ENCODE measurements around the gene ARHGAP30.
"Not testable (repeated sequence)": the region's sequence is repeated elsewhere in the genome, so short reads cannot be mapped to it uniquely, and the experiment has no call there.

The ARHGAP30 gene

DNA sequence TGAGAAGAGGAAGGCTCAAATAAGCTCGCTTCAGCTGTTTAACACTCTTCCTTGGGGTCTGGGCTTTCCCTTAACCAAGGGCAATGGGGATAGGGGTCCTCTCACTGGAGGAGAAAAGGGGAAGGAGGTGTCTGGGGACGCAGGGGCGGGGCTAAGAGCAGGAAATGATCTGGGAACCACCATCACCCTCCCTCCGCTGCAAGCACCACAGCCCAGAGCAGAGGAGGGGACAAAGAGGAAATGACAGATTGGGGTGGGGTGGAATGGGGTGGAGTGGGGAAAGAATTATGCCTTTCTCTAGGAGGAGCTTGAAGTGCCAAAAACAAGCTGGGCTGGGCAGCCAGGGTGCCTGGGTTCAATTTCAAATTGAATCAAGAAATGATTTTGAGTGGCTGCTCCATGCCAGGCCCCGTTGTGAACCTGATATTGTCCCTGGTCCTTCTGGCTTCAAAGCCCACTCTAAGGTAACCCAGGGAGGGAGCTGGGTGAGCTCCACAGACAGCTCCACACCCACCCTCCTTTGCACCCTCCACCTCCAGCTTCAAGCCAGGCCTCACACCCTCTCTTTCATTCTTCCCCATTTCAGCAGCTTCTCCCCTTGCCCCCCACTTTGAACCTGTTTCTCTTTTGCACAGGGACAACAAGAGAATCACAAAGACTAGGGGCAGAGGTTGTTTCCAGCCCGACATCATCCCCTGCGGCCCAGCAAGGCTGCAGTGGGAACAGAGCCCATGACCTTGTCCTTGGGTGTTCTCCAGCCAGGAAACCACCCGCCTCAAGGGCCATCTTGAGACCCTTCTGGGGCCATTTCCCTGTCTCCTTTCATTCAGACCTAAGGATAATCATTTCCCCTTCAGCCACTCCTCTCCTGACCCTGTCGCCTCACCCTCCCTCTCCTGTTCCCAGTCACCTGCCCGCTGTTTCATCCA, 1.1 kb downstream of the ARHGAP30 start:
- DNase-seq = no peak

DNA sequence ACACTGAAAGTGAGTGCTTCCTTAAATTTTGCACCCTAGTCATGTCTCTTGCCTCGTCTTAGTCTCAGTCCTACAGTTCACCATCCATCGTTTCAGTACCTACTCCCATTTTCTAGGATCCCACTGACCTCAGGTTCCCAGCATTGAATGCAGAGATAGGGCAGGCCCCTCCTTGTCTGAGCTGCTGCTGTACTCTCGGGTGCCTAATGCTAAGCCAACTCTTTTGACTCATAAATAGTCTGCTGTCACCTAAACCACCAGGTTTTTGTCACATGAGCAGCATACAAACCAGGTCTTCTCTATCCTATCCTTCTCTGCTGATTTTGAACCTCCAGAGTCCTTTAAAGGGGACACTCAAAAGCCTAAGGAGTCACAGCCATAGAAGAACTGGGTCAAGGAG, 3.0 kb downstream of the ARHGAP30 start:
- DNase-seq = no peak

DNA sequence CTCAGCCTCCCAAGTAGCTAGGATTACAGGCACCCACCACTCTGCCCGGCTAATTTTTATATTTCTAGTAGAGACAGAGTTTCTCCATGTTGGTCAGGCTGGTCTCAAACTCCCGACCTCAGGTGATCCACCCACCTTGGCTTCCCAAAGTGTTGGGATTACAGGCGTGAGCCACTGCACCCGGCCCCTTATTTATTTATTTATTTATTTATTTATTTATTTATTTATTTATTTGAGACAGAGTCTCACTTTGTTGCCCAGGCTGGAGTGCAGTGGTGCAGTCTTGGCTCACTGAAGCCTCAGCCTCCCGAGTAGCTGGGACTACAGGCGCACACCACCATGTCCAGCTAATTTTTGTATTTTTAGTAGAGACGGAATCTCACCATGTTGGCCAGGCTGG, 4.0 kb downstream of the ARHGAP30 start:
- DNase-seq = not testable (repeated sequence)

DNA sequence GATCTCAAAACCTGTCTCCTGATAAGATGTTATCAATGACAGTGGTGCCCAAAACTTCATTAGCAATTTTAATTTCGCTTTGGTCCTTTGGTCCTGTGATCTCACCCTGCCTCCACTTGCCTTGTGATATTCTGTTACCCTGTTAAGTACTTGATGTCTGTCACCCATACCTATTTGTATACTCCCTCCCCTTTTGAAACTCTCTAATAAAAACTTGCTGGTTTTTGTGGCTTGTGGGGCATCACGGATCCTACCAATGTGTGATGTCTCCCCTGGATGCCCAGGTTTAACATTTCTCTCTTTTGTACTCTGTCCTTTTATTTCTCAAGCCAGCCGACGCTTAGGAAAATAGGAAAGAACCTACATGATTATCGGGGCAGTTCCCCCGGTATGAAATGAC, 5.8 kb downstream of the ARHGAP30 start:
- DNase-seq = not testable (repeated sequence)

DNA sequence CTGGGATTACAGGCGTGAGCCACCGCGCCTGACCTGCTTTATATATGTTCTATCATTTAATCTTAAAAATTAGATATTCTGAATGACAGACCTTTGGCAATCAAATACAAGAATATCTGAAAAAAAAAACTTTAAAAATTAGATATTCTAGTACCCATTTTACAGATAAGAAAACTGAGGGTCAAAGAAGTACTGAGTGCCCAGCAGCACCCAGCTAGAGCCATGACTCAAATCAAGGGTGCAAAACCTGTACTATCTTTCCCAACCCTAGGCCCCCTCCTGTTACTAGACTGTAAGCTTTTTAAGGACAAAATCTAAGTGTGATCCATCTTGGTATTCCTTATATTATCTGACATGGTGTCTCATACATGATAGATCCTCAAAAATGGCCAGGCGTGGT, 8.3 kb downstream of the ARHGAP30 start:
- no peak for DNase-seq

DNA sequence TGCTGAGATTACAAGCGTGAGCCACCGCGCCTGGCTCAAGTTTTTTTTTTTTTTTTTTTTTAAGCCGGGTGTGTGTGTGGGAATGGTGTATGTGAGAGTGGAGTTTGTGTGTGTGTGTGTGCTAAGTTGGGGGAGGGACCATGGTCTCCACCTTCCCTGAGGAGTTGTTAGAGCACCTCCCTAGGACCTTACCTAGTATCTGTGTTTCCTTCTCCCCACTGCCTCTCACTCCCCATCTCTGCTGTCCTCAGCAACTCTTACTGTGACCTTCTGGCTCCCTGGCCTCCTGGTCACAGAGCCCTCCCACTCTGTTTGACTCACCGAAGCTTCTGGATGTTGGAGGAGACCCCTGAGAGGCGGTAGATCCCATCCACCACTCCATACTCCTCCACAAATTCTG, 10.4 kb downstream of the ARHGAP30 start:
- no peak for DNase-seq

DNA sequence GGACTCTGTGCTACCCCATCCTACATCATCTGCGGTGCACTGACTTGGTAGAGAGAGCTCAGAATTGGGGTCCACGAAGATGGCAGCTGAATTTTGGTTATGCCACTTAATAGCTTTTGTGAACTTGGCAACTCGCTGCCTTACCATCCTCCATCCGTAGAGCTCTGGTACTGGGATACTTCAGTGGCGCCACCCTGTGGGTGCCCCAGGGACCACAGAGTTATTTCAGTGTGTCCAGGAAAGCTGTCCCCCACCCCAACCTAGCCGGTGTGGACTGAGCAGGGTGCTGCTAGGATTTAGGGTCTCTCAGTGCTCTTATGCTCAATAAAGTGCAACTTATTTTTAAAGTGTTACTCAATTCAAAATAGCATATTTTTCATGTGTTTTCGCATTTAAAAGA, 14.9 kb downstream of the ARHGAP30 start:
- DNase-seq = no peak

DNA sequence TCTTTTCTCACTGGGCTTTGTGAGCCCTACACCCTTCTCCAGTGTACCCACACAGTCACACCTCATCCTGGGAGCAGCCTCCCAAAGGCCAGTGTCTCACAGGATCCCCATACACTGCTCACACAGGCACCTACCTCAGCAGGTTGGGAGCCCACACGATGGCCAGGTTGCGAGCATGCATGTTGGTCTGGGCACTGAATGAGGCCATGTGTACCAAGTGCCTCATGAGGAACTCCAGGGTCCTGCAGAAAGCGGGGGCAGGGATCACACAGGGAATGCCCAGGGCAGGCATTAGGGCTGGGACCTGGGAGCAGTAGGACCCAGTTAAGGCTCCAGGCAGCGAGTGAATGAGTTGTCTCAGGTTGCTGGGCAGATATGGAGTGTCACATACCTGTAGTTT, 15.5 kb downstream of the ARHGAP30 start:
- no peak for DNase-seq

DNA sequence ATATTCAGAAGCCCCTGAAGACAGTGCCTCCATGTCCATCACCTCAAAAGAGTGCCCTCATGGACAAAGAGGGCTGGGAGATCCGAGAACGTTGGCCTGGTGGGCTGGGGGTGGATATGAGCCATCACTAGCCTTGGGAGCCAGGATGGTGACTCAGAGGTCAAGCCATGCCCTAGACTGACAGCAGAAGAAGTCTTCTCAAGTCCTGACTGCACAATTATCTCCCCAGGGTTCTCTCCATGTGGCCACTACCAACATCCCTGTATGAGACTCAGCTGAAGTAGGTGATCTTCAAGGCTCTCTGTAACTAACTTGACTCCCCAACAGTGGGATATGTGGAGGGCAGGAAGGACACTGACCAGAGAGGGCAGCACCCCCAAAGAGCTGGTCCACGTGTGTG, 16.8 kb downstream of the ARHGAP30 start:
- no peak for DNase-seq

DNA sequence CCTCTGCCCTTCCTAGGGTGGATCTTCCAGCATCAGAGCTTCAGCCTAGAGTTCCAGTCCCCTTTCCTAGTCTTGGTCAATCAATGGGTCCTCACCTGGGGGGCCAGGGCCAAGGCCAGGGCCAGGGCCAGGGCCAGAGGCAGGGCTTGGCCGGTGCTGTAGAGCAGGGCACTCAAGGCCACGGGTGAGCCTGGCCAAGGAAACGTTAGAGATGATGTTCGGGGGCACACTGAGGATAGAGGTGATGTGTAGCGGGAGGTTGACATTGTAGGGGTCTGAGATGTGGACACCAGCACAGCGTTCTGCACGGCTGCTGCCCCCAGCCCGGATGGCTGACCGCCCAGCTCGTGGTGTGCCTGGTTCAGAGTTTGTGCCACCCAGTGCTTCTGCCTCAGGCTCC, 18.5 kb downstream of the ARHGAP30 start:
- DNase-seq = no peak

DNA sequence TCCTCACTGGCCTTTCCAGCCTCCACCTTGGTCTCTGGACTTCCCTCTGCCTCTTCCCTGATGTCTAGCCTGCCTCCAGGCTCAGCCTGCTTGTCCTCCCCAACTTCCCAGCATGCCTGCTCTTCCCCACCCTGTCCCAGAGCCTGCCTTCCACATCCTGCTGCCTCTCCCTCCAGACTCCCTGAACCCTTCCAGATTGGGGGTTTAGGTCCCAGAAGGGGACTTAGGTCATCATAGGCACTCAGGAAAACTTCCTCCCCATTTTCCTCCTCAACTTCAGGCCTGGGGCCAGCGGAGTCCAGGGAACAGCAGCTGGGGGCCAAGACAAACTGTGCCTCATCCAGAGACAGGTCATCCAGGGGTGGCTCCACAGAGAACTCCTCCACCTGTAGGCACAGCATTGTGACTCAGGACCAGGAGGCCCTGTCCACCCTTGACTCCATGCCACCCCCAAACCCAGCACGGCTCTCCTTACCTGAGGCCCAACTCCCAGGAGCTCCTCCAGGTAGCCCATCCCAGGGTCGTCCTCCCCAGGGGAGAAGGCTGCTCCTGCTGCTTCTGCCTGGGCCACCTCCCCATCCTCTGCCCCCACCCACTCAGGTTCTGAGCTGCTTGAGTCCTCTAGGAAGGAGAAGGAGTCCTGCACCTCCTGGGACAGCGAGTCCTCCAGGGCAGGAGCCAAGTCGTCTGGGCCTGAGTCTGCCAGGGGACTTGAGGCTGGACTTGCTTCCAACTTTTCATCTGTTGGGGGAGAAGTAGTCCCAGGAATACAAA, 20.6 kb downstream of the ARHGAP30 start:
- no peak for DNase-seq

DNA sequence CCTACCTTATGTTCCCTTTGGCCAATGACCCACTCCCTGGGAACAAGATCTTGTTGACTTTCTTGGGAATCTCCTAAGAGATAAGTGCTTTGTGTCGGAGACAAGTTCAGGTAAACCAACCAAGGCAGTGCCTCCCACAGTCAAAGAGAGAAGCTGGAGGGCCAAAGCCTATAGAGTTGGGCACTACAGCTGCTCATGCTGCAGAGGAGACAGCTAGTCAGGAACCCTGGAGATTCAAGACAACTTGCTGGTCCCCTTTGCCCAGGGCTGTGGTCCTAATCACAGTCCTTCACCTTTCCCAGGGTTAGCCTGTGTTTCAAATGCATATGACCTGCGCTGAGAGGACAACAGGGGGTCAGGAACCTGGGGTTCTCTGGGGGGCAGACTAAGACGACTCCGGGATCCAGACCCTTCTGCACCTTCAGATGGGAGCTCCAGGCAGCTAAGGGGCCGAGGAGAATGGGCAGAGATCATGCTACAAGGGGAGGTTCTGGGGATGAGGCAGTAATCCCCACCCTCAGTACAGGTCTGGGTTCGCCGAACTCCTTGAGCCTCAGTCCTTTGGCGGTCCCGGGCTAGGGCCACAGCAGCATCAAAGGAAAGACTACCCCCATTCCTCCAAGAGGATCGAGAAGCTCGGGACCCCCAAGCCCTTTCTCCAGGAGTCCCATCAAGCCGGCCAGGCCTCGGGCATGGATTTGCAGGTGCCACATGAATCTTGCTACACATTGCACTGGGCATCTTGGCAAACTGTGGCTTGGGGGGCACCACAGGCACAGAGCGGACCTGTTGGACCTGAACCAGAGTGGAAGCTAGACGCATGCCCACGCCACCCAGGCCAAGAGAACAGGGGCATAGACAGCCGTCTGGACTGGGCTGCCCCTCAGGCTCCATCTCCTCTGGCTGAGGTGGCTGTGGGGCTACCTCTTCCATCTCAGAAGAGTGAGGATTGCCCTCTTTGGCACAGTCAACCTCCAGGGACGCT, 22.0 kb downstream of the ARHGAP30 start:
- no peak for DNase-seq

DNA sequence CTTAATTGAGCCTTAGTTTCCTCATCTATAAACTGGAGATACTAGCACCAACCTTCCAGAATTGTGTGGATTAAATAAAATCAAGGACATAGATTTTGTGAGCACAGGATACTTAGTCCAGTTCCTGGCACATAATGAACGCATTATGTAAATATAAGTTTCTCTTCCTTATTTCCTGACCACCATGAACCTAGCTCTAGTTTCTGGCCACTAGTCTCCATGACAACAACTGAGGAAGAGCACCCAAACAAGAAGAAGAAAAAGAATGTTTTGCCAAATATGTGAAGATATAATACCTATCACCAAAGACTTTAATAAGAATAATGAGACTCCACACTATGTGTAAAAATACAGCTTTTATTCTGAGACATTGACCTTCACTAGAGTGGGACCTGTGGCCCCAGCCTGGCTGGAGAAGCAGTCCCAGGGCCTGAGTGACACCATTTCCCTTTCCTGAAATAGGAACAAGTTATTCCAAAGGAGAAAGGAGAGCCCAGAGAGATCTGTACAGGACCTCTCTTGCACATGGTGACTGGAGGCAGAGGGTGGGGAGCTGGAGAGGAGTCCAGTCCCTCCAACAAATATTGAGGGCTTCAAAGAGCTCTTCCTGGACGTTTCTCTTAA, 23.0 kb downstream of the ARHGAP30 start:
- DNase-seq = no peak

DNA sequence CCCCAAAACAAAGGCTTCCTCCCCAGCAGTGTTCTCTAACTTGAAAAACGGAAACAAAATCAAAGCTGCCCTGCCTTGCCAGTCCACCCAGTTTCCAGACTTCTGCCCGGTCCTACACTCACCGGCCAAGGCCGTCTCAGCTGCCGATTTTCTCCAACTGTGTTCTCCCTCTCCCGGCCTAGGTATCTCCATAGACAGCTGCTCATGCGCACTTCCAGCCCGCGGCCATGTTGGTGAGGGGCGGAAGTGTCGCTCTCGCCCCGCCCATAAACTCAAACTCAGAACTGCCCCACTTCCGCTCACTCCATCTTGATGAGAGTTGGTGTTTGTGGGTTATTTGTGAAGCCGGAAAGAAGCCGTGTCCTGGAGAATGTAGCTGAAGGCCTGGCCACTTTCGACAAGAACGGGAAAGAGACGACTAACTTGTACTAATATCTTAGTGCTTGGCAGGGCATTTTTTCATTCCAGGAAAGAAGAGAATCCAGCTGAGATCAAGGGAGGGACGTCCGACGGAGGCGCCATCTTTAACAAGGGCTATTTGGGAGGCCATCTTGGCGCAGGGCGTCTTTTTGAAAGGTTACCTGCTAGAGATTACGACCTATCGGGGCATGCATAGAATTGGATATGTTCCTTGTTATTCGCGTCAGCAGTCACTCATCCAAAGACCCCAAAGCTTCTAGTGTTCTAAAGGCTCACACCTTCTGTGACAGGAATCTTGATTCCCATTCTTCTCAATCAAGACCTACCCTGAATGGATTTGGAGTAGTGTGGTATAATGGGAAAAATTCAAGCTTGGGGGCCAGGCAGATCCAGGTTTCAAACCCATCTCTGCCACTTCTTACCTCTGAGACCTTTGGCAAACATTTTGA, 23.7 kb downstream of the ARHGAP30 start, which contains the start of gene USF1:
TSS of gene USF1 (minus strand) at position 242 of the 869 bp plus-strand sequence. CDS start 2,702 bp downstream, outside the sequence.
- DNase-seq = peak; percentile 100

DNA sequence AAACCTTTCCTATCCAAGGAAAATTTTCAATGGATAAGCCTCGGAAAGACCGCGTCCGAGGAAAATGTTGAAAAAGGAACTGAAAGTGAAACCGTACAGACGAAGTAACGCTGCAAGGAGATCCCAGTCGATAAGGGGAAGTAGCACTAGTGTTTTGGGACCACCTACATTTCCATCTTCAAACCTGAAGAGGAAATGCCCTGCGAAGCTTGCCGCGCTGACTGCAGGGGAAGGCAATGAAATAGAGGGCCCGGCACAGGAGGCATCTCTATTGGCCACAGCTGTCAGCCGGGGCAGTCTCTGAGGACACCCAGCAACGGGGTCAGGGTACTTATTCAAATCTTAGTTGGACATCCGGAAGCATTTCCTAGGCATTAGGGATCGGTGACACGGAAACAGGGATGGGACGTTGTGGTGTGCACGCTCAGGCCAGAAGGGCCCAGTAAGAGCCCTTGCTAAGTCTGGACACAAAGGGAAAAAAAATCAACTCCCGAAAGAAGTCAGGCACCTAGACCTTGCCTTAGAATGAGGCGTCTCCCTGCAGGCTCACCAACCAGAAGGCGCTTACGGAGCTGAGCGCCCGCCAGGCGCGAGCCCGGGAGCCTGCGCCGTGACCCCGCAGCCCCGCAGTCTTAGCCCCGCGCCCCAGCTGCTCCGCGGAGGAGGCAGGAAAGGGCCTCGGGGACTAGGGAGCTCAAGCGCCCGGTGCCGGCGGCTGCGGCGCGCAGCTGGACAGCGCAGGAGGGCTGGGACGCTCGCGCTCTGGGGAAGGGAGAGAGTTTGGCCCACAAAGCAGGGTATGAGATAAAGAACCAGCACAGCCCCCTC, 24.6 kb downstream of the ARHGAP30 start:
- DNase-seq = no peak

DNA sequence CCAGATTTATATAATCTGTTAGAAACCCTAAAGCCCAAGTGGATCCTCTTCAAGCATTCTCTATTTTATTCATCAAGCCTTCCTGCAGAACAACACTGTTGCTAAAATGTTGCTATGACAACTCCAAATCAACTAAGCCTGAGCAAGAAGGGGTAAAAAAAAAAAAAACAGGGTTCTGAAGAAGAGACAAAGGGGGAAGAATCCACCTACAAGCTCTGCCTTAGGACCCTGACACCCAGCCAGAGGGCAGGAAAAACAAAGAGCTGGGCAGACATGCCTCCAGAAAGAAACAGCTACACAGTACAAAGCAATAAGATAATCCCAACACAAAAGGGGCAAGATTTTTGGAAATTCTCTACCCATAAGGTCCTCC, 25.2 kb downstream of the ARHGAP30 start:
- DNase-seq = no peak

DNA sequence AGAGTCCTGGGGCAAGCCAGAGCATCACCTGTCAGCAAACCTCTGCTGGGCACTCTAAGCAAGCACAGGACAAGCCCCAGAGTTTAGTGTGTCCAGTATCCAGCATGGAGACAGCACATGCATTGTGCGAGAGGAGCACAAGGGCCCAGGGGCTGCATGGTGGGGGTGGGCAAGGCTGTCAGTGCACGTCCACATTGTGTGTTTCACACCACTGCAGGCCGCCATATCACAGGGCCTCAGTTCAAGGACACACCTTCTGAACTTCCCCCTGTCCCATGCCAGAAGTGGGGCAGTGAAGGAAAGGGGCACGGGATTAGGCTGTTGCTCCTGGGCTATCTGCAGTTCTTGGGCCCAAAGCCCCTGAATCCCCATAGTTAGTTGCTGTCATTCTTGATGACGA, 30.1 kb downstream of the ARHGAP30 start:
- DNase-seq = no peak

DNA sequence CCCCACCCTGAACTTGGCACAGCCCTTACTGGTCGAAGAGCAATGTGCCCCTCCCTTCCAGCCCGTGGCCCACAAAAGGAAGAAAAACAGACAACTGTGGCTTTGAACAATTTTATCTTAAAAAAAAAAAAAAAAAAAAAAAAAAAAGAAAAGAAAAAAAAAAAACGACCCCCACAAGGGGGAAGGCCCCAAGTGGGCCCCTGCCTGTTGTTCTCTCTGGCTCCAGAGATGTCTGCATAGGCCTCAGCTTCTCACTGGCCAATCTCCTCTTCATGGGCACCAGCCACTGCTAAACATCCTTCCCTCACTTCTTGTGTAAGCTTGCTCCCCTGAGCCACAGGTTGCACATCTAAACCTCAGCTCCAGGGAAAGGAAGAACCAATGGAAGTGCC, 30.5 kb downstream of the ARHGAP30 start:
- DNase-seq = no peak

DNA sequence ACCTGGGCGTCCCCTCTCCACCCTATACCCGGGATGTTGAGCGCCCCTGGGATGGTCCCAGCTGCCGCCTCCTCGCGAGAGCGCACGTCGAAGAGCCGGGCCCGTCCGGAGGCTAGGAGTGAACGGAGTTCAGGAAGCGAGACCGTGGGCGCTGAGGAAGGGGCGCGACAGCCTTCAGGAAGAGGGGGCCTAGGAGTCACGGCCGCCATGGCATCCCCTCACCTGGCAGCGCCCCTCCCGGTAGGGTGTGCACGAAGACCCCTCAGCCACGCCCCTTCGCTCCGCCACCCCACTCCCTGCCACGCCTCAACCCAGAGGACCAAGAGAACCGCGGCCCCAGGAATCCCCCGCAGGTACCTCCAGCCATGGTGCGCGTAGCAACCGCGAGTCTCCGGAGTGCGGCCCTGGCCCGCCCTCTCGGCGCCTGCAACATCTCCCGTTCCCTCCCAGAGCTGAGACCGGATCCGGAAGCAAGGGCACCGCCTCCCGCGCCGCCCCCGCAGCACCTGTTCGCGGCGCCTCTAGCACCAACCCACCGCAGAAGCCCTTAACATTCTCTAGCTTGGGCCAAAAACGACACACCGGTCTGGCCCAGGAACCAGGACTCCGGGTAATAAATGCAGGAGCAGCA, 31.1 kb downstream of the ARHGAP30 start, which contains the start of gene TSTD1:
TSS of gene TSTD1 (minus strand) at position 442 of the 631 bp plus-strand sequence. CDS start at position 367, 75 bp downstream.
- DNase-seq = peak; percentile 70

Measured in retina (tissue), 1 donor.